NCI-H146 treated with DMSO at 0.1 percent for 48 hours (cell line): ENCODE measurements around the gene RAB31.
"Not testable (repeated sequence)": the region's sequence is repeated elsewhere in the genome, so short reads cannot be mapped to it uniquely, and the experiment has no call there.

Experiments used
- DNase-seq: peaks from one replicate; lab custom pipeline; 2025; ENCODE audit not compliant: unreplicated experiment; lab: John Stamatoyannopoulos, UW

The RAB31 gene

GRCh38 chr18:9856092-9856491, 148.0 kb downstream of the RAB31 start:
- DNase-seq: no peak

GRCh38 chr18:9857479-9857998, 149.4 kb downstream of the RAB31 start:
- not testable (repeated sequence) for DNase-seq

DNA sequence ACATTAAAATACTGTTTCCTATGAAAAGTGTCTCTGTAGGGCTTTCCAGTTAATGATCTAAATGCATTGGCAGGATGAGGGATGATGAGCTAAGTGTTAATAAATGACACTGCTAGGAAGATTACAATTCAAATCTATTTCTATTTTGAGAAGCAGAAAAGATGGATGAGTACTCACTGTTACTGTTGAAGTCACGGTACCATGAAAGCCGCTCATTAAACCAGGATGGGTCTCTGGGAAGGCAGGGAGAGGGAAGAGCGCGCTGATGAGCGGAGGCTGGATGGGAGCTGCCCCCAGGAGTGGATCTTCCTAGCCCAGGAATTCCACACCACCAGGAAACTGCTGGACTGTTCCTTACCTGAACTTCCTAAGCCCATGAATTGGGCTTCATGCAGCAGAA, 150.5 kb downstream of the RAB31 start:
- no peak for DNase-seq

DNA sequence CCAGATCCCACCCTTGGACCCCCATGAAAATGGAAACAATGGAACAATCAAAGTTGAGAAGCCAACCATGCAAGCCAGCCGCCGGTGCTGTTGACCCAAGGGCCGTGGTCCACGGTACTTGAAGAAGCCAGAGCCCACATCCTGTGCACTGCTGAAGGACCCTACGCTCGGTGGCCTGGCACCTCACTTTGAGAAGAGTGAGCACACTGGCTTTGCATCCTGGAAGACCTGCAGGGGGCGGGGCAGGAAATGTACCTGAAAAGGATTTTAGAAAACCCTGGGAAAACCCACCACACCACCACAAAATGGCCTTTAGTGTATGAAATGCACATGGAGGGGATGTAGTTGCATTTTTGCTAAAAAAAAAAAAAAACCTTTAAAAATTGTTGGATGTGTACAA, 151.1 kb downstream of the RAB31 start:
- no peak for DNase-seq

DNA sequence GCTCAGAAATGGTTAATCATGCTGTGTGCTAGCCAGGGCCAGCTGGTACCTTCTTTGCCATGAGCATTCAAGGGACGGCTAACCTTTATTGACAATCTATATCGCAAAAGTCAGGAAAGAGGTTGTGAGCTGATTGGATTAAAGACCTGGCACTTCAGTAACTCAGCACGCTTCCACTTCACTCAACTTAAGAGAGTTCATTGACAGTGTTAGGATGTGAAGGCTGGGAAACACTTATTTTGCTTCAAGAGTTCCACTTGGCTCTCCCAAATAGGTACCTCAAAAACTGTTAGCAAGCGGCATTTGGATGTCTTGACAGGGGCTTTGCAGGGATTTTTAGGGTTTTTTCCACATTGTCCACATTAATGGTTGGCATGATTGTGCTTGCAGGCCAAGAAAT, 152.6 kb downstream of the RAB31 start:
- DNase-seq: no peak

GRCh38 chr18:9861157-9861556, 153.1 kb downstream of the RAB31 start:
- no peak for DNase-seq

GRCh38 chr18:9861933-9862332, 153.8 kb downstream of the RAB31 start:
- no peak for DNase-seq

DNA sequence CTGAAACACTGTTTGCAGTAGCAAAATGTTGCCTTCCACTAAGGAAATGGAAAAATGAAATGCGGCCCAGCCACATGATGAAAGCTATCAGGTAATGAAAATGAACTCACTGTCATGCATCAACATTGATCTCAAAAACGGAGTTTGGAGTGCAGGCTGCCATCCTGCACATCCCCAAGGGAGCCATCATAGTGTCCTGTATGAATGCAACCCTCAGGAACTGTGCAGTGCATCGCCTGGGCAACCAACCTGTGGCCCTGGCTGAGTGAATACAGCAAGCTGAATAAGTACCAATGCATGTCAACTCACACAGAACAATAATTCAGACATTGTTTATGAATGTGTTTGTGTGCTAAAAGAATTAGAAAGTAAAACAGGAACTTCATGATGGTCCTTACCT, 154.6 kb downstream of the RAB31 start:
- DNase-seq: no peak

- no peak for DNase-seq
Observed at GRCh38 chr18:9863282-9863681, 155.2 kb downstream of the RAB31 start.

DNA sequence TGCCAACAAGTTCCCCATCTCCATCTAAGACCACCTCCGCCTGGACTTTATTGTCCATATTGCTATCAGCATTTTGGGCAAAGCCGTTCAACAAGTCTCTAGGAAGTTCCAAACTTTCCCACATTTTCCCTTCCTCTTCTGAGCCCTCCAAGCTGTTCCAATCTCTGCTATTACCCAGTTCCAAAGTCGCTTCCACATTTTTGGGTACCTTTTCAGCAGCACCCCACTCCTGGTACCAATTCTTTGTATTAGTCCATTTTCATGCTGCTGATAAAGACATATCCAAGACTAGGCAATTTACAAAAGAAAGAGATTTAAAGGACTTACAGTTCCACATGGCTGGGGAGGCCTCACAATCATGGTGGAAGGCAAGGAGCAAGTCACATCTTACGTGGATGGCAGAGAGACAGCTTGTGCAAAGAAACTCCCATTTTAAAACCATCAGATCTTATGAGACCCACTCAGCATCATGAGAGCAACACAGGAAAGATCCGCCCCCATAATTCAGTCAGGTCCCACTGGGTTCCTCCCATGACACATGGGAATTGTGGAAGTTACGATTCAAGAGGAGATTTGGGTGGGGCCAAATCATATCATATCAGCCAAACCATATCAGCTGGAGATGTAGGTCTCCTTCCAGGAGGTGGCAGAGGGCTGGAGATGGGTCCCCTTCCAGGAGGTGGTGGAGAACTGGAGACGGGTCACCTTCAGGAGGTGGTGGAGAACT, 157.8 kb downstream of the RAB31 start:
- no peak for DNase-seq

DNA sequence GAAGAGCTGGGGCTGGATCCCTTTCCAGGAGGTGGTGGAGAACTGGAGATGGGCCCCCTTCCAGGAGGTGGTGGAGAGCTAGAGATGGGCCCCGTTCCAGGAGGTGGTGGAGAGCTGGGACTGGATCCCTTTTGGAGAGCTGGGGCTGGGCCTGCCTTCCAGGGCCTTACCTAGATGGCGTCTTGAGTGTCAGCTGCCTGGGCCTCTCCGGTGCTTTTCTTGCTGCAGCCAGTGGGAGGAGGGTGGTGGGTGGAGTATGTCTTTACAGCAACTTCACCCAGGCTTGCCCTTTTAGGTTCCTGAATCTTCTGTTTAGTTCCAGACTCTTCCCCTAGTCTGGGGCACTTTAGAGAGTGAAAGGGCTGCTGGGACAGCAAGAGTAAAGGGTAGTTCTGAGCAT, 158.5 kb downstream of the RAB31 start:
- no peak for DNase-seq

DNA sequence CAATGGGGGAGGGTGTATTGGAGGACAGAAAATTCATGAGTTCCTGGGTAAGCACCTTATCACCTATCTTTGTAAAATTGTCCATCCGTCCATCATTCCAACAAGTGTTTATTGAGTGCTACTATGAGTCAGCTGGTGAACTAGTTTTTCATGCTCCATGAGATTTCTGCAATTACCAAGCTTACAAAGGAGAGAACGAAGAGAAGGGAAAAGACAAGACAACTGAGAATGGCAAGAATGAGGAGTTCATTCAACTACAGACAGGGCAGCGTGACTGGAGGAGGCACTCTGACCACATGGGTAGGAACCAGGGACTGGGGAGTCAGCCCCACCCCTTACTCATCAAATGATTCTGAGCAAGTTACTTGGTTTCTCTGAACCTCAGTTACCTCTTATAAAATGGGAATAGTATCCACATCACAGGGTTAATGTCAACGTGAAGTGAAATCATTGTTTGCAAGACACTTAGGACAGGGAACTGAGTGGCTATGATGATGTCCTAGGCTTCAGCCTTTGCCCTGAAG, 159.0 kb downstream of the RAB31 start:
- no peak for DNase-seq

DNA sequence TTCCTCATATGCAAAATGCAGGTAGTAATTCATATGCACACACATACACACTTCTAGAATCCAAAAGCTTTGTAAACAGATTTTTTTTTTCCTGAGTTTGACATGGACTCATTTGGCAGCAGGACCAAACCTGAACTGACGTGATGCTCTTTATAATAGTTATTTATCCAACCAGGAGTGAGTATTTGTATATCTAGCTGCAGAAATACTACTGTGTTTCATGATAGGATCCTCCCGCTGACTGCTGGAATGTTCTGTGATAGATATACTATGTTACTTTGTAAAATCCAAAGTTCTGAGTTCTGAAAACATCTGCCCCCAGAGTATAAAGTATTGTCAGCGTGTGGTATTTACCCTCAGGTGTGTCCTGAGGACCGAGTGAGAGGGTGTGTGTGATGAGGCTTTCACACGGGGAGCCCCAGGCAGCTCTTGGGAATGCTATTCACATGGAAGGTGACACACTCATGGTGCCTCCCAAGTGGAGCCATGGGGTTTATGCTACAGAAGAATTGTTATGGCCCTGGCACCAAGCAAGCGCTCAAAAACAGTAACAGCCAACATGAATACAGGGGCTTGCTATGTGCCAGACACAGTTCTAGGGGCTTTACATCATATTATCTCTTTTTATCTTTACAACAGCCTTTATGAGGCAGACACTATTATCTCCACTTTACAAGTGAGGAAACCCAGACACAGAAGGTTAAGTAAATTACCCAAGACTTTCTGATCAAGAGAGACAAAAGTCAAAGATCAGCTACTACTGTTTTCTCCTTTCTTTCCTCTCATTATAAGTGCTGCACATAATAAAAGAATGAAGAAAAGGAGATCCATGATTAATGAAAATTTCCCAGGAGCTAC, 161.0 kb downstream of the RAB31 start:
- no peak for DNase-seq

GRCh38 chr18:9869715-9870430, 161.8 kb downstream of the RAB31 start:
- DNase-seq: no peak

GRCh38 chr18:9870431-9871008, 162.4 kb downstream of the RAB31 start:
- DNase-seq: no peak

DNA sequence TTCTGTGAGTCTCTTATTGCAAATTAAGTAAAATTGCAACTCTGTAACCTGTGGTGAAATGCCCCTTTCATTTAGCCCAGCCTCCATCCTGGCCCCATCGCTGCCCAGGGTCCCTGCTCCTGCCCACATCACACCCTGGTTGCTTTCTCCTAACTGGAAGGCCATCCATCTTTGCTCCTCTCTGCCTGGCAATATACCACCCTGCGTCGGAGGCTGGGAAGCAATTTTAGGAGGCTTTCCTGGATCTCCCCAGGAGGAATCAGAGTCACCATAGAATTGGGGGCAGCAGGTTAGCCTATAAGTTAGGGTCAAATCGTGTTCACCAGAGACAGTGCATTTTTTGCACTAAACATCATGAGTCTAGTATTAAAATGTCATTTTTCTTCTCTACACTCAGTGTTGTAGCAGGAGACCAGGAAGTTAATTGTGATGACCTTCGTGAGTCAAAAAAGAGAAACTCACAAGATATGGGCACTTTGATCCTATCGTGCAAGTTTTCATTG, 163.2 kb downstream of the RAB31 start:
- DNase-seq: no peak

DNA sequence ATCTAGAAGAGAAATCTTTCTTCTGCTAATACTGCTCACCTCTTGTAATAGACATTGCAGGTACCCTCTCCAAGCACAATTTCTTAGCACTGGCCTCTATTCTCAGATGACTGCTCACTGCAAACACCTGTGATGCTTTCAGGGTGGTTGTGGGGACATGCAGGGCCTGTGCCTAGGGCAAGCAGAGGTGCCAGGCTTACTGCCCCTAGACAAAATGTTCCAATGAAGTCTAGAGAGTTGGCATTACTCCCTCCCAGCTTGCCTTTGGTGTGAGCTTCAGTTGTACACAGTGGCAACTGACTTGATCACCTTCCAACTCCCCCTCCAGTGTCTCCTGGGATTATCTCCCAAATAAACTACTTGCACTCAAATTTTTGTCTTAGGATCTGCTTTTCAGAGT, 164.7 kb downstream of the RAB31 start:
- DNase-seq: no peak

- DNase-seq: no peak
Observed at GRCh38 chr18:9874728-9875127, 166.6 kb downstream of the RAB31 start.

DNA sequence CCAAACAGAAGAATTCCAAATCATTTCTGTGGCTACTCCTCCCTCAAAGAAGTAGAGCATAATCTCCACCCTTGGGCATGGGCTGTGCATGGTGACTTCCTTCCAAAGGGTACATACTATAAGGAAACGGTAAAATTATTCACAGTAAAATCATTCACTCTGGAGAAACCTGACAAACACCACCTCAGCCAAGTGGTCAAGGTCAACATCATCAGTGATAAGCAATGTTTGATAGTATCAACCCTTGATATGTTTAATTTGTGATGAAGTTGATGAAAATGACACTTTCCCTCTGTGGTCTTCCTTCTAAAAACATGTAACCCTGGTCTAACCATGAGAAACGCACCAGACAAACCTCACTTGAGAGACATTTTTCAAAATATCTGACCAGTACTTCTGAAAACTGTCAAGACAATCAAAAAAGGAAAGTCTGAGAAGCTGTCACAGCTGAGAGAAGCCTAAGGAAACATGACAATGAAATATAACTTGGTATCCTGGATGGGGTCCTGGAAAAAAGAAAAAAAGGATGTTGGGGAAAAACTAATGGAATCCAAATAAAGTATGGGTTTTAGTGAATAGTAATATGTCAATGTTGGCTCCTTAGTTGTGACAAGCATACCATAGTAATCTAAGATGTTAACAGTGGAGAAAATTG, 168.2 kb downstream of the RAB31 start:
- DNase-seq: no peak
